WTC11 (cell line): ENCODE results near the gene ASF1A. TPM values are rescaled to one million over a fixed set of nuclear protein-coding genes. Genes with fewer than 3 reads are reported as not detected.

Experiments
- ATAC-seq: fragments of 200-7000 bp; cut with Tn5 transposase; 2 replicates; pipeline ENCODE4 v1.10.0; 2021; ENCODE audit warnings: mild to moderate bottlenecking, moderate library complexity
- CTCF ChIA-PET: fragments of 300-600 bp; sonication (Branson Sonifier 250); formaldehyde crosslinking; loops from one replicate; lab custom pipeline; 2021; ENCODE audit warnings: antibody characterized with exemption; lab: Charles Lee
- POLR2A ChIA-PET: fragments of 350-600 bp; sonication (Branson Sonifier 250); formaldehyde crosslinking; loops from one replicate; lab custom pipeline; 2021; ENCODE audit warnings: antibody characterized with exemption; lab: Charles Lee
- DNase-seq: peaks from one replicate; pipeline ENCODE4 v3.0.0; 2021; ENCODE audit warnings: low spot score
- H3K27ac Mint-ChIP-seq: 2 replicates; pipeline ENCODE4 v1.8.0; 2021; ENCODE audit warnings: mixed read lengths
- H3K27me3 Mint-ChIP-seq: 2 replicates; pipeline ENCODE4 v1.8.0; 2021; ENCODE audit warnings: low read depth, mild to moderate bottlenecking, moderate library complexity, mixed read lengths
- H3K36me3 Mint-ChIP-seq: 2 replicates; pipeline ENCODE4 v1.8.0; 2021; ENCODE audit warnings: mixed read lengths
- H3K4me1 Mint-ChIP-seq: 2 replicates; pipeline ENCODE4 v1.8.0; 2022; ENCODE audit warnings: mixed read lengths
- H3K4me3 Mint-ChIP-seq: 2 replicates; pipeline ENCODE4 v1.8.0; 2021; ENCODE audit warnings: mild to moderate bottlenecking, moderate library complexity, mixed read lengths
- H3K9me3 Mint-ChIP-seq: 2 replicates; pipeline ENCODE4 v1.8.0; 2021; ENCODE audit warnings: mixed read lengths
- ATF1 ChIP-seq: sonication (generic); formaldehyde crosslinking; IDR thresholded peaks from 2 replicates; pipeline ENCODE4 v1.8.1; 2023; ENCODE audit warnings: mild to moderate bottlenecking, moderate library complexity, missing genetic modification reagents
- ELF4 ChIP-seq: sonication (generic); formaldehyde crosslinking; IDR thresholded peaks from 2 replicates; pipeline ENCODE4 v1.8.1; 2022; ENCODE audit warnings: low read depth, mild to moderate bottlenecking, moderate library complexity, missing genetic modification reagents
- EMX1 ChIP-seq: fragments of 250-450 bp; sonication (Bioruptor Pico); IDR thresholded peaks from 2 replicates; pipeline ENCODE4 v1.8.0; 2021; ENCODE audit warnings: mild to moderate bottlenecking
- FOXK1 ChIP-seq: sonication (generic); formaldehyde crosslinking; IDR thresholded peaks from 2 replicates; pipeline ENCODE4 v1.8.0; 2022; ENCODE audit warnings: mild to moderate bottlenecking, moderate library complexity, missing genetic modification reagents
- HMGA2 ChIP-seq: fragments of 250-450 bp; sonication (Bioruptor Pico); IDR thresholded peaks from 2 replicates; pipeline ENCODE4 v1.4.0; 2021; ENCODE audit warnings: mild to moderate bottlenecking, moderate library complexity
- NR2C2 ChIP-seq: sonication (generic); formaldehyde crosslinking; IDR thresholded peaks from 2 replicates; pipeline ENCODE4 v1.8.0; 2022; ENCODE audit warnings: mild to moderate bottlenecking, missing genetic modification reagents
- PRRX2 ChIP-seq: fragments of 250-450 bp; sonication (Bioruptor Pico); IDR thresholded peaks from 2 replicates; pipeline ENCODE4 v1.8.0; 2021; ENCODE audit warnings: mild to moderate bottlenecking
- SP1 ChIP-seq: sonication (generic); formaldehyde crosslinking; conservative IDR thresholded peaks from 2 replicates; pipeline ENCODE4 v1.8.1; 2022; ENCODE audit warnings: missing genetic modification reagents
- ZNF121 ChIP-seq: sonication (generic); formaldehyde crosslinking; IDR thresholded peaks from 2 replicates; pipeline ENCODE4 v1.8.0; 2023; ENCODE audit warnings: missing genetic modification reagents
- ZNF219 ChIP-seq: sonication (generic); formaldehyde crosslinking; IDR thresholded peaks from 2 replicates; pipeline ENCODE4 v1.8.0; 2023; ENCODE audit warnings: missing genetic modification reagents, mild to moderate bottlenecking, borderline replicate concordance
- ZNF232 ChIP-seq: sonication (generic); formaldehyde crosslinking; IDR thresholded peaks from 2 replicates; pipeline ENCODE4 v1.8.0; 2022; ENCODE audit warnings: mild to moderate bottlenecking, missing genetic modification reagents
- ZNF263 ChIP-seq: sonication (generic); formaldehyde crosslinking; IDR thresholded peaks from 2 replicates; pipeline ENCODE4 v1.8.1; 2022; ENCODE audit warnings: low read depth, mild to moderate bottlenecking, moderate library complexity, missing genetic modification reagents
- ZNF317 ChIP-seq: sonication (generic); formaldehyde crosslinking; IDR thresholded peaks from 2 replicates; pipeline ENCODE4 v1.8.1; 2023; ENCODE audit warnings: low read depth, mild to moderate bottlenecking, moderate library complexity, missing genetic modification reagents, borderline replicate concordance
- ZNF416 ChIP-seq: fragments of 250-450 bp; sonication (Bioruptor Pico); IDR thresholded peaks from 2 replicates; pipeline ENCODE4 v1.9.0; 2021; ENCODE audit warnings: mild to moderate bottlenecking, inconsistent platforms
- total RNA-seq: library from RNA; stranded (reverse); gene quantifications from 3 replicates; pipeline ENCODE4 v1.2.3, GENCODE V29; 2021
- TF ChIP-seq, protein P1 (sequence below): sonication (generic); formaldehyde crosslinking; IDR thresholded peaks from 2 replicates; pipeline ENCODE4 v1.8.0; 2023; ENCODE audit warnings: missing genetic modification reagents, mild to moderate bottlenecking, borderline replicate concordance
- TF ChIP-seq, protein P2 (sequence below): sonication (generic); formaldehyde crosslinking; IDR thresholded peaks from 2 replicates; pipeline ENCODE4 v1.8.1; 2022; ENCODE audit warnings: low read depth, mild to moderate bottlenecking, moderate library complexity, missing genetic modification reagents, borderline replicate concordance
- TF ChIP-seq, protein P3 (sequence below): sonication (generic); formaldehyde crosslinking; IDR thresholded peaks from 2 replicates; pipeline ENCODE4 v1.8.0; 2022; ENCODE audit warnings: missing genetic modification reagents
- TF ChIP-seq, protein P4 (sequence below): fragments of 250-450 bp; sonication (Bioruptor Pico); IDR thresholded peaks from 2 replicates; pipeline ENCODE4 v2.1.2; 2022; ENCODE audit warnings: mild to moderate bottlenecking, moderate library complexity
- TF ChIP-seq, protein P5 (sequence below): sonication (generic); formaldehyde crosslinking; conservative IDR thresholded peaks from 2 replicates; pipeline ENCODE4 v1.8.1; 2023; ENCODE audit warnings: mild to moderate bottlenecking, low read depth, missing genetic modification reagents, moderate library complexity

ASF1A gene
- total RNA-seq, 1 experiment from 2014 or later = 36.7 TPM

DNA sequence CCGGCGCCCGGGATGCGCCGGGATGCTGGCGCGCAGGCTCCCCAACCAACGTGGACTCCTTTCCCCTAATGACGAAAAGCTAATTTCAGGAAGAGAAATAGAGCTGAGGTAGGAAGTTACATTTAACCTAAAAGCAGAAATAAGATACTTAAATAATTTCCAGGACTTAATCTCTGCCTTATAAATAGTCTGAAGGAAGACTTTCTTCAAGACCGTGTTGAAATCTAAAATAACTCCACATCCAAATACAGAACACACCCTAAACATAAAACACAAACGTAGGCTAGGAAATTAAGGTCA lies 1.3 kb downstream of the ASF1A start (continued):
- TF ChIP-seq, protein P1, sequence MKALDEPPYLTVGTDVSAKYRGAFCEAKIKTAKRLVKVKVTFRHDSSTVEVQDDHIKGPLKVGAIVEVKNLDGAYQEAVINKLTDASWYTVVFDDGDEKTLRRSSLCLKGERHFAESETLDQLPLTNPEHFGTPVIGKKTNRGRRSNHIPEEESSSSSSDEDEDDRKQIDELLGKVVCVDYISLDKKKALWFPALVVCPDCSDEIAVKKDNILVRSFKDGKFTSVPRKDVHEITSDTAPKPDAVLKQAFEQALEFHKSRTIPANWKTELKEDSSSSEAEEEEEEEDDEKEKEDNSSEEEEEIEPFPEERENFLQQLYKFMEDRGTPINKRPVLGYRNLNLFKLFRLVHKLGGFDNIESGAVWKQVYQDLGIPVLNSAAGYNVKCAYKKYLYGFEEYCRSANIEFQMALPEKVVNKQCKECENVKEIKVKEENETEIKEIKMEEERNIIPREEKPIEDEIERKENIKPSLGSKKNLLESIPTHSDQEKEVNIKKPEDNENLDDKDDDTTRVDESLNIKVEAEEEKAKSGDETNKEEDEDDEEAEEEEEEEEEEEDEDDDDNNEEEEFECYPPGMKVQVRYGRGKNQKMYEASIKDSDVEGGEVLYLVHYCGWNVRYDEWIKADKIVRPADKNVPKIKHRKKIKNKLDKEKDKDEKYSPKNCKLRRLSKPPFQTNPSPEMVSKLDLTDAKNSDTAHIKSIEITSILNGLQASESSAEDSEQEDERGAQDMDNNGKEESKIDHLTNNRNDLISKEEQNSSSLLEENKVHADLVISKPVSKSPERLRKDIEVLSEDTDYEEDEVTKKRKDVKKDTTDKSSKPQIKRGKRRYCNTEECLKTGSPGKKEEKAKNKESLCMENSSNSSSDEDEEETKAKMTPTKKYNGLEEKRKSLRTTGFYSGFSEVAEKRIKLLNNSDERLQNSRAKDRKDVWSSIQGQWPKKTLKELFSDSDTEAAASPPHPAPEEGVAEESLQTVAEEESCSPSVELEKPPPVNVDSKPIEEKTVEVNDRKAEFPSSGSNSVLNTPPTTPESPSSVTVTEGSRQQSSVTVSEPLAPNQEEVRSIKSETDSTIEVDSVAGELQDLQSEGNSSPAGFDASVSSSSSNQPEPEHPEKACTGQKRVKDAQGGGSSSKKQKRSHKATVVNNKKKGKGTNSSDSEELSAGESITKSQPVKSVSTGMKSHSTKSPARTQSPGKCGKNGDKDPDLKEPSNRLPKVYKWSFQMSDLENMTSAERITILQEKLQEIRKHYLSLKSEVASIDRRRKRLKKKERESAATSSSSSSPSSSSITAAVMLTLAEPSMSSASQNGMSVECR = no peak
- TF ChIP-seq, protein P2, sequence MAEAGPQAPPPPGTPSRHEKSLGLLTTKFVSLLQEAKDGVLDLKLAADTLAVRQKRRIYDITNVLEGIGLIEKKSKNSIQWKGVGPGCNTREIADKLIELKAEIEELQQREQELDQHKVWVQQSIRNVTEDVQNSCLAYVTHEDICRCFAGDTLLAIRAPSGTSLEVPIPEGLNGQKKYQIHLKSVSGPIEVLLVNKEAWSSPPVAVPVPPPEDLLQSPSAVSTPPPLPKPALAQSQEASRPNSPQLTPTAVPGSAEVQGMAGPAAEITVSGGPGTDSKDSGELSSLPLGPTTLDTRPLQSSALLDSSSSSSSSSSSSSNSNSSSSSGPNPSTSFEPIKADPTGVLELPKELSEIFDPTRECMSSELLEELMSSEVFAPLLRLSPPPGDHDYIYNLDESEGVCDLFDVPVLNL = no peak

DNA sequence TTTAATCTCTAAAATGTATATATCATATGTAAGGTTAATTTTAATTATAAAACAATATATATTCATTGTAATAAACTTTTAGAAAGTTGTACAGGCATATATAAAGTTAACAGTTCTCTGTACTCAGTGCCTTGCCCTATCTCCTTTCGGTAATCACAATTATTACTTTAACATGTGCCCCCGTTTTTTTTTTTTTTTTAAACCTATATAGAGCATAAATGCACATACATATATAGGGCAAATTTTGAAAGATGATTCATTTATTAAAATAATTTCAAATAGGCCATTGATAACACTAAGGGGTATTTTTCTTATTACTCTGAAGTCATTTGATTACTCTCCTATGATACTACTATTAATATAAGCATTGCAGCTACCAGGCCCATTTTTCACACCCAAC lies 1.9 kb downstream of the ASF1A start:
- Mint-ChIP-seq H3K9me3 (no peaks in the 10 kb centered on the region), H3K4me3 (peak overlapping the region; percentile 82), H3K4me1 (peaks cover 56% of the 10 kb centered on the region), H3K27me3 (no peaks in the 10 kb centered on the region), H3K36me3 (peaks cover 19% of the 10 kb centered on the region), H3K27ac (peak overlapping the region; percentile 88; the same call in 1 of the 2 replicates)
- DNase-seq = no peak
- ChIA-PET POLR2A (no interaction called here), CTCF (interaction anchor here (1.3 to 3.1 kb wide), 3 partner anchors 95 to 215 kb away, joined by 3 to 13 read pairs (median 11); no protein-coding TSS in a partner anchor)
- TF ChIP-seq ZNF317 (no peak), ZNF263 (no peak)
- TF ChIP-seq, protein P3, sequence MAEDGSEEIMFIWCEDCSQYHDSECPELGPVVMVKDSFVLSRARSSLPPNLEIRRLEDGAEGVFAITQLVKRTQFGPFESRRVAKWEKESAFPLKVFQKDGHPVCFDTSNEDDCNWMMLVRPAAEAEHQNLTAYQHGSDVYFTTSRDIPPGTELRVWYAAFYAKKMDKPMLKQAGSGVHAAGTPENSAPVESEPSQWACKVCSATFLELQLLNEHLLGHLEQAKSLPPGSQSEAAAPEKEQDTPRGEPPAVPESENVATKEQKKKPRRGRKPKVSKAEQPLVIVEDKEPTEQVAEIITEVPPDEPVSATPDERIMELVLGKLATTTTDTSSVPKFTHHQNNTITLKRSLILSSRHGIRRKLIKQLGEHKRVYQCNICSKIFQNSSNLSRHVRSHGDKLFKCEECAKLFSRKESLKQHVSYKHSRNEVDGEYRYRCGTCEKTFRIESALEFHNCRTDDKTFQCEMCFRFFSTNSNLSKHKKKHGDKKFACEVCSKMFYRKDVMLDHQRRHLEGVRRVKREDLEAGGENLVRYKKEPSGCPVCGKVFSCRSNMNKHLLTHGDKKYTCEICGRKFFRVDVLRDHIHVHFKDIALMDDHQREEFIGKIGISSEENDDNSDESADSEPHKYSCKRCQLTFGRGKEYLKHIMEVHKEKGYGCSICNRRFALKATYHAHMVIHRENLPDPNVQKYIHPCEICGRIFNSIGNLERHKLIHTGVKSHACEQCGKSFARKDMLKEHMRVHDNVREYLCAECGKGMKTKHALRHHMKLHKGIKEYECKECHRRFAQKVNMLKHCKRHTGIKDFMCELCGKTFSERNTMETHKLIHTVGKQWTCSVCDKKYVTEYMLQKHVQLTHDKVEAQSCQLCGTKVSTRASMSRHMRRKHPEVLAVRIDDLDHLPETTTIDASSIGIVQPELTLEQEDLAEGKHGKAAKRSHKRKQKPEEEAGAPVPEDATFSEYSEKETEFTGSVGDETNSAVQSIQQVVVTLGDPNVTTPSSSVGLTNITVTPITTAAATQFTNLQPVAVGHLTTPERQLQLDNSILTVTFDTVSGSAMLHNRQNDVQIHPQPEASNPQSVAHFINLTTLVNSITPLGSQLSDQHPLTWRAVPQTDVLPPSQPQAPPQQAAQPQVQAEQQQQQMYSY (CRISPR knock-in tag) = no peak
- ATAC-seq = no peak

DNA sequence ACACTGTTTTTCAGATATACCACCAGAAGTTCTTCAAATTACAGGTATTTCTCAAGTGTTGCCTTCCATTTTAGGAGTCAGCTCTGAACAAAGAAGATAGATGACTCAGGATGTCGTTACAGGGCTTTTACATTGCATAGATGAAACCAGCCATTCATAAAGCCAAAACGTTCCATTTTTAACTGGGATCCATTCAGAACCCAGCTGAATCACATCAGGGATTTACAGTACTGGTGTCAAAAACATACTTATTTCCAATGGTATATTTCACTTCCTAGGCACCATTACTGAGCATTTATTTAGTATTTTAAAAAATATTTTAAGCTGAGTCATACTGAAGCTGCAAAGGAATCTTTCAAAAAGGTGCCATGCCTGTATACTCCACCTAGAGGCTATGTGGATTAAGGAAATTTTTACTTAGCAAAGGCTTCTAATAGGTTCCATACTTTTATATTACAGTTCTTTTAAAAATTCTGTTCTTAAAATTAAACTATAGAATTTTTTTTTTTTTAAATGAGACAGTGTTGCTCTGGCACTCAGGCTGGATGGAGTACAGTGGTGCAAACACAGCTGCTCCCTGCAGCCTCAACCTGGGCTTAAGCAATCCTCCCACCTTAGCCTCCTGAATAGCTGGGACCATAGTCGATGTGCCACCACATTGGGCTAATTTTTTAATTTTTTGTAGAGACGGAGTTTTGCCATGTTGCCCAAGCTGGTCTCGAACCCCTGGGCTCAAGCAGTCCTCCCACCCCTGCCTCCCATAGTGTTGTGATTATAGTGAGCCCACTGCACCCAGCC lies 2.6 kb downstream of the ASF1A start:
- ATAC-seq = no peak
- no peaks in the 10 kb centered on the region for H3K27me3 Mint-ChIP-seq
- ChIA-PET POLR2A (no interaction called here), CTCF (interaction anchor here (0.6 to 3.1 kb wide), 7 partner anchors 14 to 417 kb away, joined by 3 to 13 read pairs (median 5); no protein-coding TSS in a partner anchor)
- H3K4me3 Mint-ChIP-seq = peak overlapping the region; percentile 67
- H3K27ac Mint-ChIP-seq = peak overlapping the region; percentile 88; the same call in 1 of the 2 replicates
- no peak for DNase-seq
- peaks cover 56% of the 10 kb centered on the region for H3K4me1 Mint-ChIP-seq
- H3K36me3 Mint-ChIP-seq = peaks cover 26% of the 10 kb centered on the region
- no peaks in the 10 kb centered on the region for H3K9me3 Mint-ChIP-seq
- TF ChIP-seq ZNF232 (CRISPR knock-in tag) (no peak), HMGA2 (CRISPR knock-in tag) (no peak), ZNF121 (CRISPR knock-in tag) (no peak), EMX1 (CRISPR knock-in tag) (no peak), ZNF219 (CRISPR knock-in tag) (no peak), ELF4 (CRISPR knock-in tag) (no peak), NR2C2 (CRISPR knock-in tag) (no peak), FOXK1 (CRISPR knock-in tag) (no peak), ATF1 (CRISPR knock-in tag) (no peak), ZNF416 (no peak), SP1 (CRISPR knock-in tag) (no peak), PRRX2 (no peak)
- TF ChIP-seq, protein P4, sequence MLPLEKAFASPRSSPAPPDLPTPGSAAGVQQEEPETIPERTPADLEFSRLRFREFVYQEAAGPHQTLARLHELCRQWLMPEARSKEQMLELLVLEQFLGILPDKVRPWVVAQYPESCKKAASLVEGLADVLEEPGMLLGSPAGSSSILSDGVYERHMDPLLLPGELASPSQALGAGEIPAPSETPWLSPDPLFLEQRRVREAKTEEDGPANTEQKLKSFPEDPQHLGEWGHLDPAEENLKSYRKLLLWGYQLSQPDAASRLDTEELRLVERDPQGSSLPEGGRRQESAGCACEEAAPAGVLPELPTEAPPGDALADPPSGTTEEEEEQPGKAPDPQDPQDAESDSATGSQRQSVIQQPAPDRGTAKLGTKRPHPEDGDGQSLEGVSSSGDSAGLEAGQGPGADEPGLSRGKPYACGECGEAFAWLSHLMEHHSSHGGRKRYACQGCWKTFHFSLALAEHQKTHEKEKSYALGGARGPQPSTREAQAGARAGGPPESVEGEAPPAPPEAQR (CRISPR knock-in tag) = no peak
- TF ChIP-seq, protein P5, sequence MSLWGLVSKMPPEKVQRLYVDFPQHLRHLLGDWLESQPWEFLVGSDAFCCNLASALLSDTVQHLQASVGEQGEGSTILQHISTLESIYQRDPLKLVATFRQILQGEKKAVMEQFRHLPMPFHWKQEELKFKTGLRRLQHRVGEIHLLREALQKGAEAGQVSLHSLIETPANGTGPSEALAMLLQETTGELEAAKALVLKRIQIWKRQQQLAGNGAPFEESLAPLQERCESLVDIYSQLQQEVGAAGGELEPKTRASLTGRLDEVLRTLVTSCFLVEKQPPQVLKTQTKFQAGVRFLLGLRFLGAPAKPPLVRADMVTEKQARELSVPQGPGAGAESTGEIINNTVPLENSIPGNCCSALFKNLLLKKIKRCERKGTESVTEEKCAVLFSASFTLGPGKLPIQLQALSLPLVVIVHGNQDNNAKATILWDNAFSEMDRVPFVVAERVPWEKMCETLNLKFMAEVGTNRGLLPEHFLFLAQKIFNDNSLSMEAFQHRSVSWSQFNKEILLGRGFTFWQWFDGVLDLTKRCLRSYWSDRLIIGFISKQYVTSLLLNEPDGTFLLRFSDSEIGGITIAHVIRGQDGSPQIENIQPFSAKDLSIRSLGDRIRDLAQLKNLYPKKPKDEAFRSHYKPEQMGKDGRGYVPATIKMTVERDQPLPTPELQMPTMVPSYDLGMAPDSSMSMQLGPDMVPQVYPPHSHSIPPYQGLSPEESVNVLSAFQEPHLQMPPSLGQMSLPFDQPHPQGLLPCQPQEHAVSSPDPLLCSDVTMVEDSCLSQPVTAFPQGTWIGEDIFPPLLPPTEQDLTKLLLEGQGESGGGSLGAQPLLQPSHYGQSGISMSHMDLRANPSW (CRISPR knock-in tag) = no peak
